Stimulated activated CD8-positive, alpha-beta memory T cell treated with anti-CD3 and anti-CD28 coated beads, Interleukin-7, amount 100 ng/mL, for 24 hours (primary cell): ENCODE data around the gene INSRR.

Experiments
- DNase-seq: peaks from one replicate; pipeline ENCODE4 v3.0.0-alpha.2; 2020; ENCODE audit warnings: low read depth

INSRR gene

DNA sequence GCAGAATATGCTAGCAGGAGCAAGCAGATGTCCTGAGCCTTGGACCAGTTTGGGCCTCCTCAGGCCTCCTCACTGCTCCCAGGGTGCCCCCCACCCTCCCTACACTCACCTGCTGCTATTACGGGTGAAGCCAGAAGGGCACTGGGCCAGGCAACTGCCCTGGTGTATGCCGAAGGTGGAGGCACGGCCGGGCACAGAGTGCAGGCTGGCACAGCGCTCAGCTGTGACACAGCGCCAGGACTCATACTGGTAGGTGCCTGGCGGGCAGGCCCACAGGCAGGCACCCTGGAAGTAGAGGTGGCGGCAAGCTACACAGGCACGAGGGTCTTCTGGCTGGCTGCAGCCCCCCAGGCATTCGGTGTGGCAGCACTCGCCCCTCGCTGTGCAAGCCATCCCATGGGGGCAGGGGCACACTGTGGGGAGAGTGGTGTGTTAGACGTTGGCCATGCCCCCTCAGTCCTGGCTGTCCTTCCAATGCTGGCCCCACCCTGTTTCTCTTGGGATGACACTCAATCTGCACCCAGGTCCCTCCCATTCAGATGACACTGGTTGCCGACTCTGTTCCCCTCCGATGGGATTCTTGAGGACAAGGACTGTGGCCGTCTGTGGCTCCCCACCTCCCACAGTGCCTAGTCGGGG is 7.0 kb downstream of the INSRR start:
- DNase-seq, result no peak

DNA sequence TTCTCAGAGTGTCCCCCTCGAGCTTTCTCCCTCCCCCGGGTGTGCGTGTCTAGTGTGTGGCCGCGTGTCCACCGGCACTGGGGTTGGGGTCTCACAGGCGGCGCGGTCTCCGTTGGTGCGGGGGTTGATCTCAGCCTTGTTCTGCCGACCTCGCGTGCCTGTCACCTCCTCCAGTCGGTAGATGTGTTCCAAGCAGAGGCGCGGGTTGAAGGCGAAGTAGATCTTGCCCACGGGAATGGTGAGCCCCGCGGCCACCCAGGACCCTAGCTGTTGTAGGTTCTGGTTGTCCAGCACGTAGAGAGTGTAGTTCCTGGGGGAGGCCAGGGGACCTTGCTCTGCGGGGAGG is 9.8 kb downstream of the INSRR start:
- no peak for DNase-seq

DNA sequence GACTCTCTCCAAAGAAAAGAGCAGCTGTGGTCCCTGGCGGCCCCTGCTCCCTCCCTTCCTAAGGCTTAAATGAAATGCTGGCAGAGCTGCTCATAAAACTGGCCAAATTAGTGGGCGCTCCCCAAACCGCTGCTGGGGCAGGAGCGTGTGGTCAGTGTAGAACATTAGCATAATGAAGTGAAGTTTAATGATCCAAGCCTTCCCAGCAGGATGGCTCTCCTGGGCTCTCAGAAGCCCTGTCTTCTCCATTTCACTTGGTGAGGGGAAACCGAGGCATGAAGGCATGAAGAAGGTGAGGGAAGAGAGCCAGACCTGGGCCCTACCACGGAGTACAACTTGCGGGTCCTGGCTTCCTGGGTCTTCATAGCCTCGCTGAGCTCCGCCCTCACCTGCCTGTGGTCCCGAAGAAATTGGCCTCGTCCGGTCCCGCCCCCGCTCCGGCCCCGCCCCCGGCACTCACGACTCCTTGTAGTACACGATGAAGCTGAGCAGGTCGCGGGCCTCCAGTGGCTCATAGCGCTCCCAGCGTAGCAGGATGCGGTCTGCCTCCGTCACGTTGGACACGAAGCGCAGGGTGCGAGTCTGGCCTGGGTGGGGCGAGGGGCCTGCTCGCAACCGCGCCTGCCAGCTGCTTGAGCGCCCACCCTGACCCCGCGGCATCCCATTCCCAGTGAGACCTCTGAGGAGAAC is 10.3 kb downstream of the INSRR start:
- peak; percentile 47 for DNase-seq

DNA sequence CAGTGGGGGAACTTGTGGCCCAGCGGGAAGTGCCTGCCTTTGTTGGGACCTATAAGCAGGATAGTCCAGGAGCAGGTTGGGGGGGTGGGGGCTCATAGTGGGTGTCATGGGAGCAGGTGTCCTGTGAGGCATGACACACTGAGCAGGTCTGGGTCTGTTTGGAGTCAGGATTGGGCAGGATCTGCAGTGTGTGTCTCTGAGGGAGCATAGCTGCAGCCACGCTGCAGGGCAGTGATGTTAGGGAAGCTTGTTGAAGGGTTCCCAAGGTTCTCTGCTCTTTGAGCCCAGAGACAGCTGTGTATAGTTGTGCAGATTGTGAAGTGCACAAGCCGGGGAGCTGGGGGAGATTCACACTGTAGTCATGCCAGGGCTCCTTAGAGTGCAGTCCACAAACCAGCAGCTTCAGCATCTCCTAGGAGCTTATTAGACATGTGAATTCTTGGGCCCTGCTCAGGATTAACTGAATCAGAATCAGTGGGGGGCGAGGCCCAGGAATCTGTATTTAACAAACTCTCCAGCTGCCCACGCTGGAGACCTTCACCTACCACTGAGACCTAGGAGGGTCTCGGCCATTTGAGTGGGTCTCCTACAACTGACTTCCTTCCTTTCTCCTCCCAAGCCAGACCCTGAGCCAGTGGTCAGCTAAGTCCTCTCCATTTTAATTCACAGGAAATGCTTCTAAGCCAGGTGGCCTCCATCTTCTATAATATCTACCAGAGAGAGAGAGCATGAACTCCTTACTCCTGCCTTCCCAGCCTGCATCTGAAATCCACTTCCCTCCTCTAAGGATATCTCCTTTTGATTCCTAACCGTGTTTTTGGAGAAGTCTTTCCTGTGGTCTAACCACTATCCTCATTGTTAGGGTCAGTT is 11.1 kb downstream of the INSRR start:
- no peak for DNase-seq

DNA sequence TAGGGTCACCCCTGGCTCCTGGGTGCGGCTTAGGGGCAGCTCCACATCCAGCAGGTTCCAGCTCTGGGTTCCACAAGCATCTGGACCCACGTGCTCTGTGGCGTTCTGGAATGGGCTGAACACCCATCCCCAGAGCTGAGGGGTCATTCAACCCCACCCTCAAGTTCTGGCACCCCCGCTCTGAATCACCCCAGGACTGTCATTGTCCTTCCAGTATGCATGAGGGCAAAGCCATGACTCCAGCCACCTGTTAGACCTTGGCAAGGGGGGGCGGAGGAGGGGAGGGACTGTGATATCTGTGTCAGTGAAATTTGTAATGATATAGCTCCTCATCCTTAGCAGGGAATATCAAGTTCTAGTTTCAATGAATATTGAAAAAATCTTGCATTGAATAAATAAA is 12.3 kb downstream of the INSRR start:
- no peak for DNase-seq

DNA sequence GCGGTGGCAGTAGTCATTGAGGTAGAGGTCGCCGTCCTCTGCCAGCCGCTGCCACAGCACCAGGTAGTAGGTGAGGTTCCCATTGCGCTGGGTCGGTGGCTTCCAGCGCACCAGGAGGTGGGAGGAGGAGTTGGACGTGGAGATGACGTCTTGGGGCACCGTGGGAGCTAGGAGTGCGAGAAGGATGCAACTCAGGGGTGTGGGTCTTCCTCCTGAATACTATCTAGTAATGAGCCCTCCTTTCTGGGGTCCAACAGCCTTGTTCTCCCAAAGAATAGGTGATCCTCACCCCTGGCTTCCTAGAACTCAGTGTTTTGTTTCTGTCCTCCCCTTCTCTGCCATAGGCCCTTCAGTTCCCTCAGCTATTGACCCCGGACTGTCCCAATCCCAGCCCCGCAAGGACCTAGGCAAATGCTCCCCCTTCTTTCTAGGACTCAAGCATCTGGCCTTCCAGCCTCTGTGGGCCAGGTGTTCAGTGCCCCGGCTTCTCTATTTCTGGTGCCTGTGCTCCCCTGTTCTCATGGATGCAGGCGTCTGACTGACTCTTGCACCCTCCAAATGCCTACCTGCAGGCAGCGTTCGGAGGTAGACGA is 12.9 kb downstream of the INSRR start:
- DNase-seq, result no peak

DNA sequence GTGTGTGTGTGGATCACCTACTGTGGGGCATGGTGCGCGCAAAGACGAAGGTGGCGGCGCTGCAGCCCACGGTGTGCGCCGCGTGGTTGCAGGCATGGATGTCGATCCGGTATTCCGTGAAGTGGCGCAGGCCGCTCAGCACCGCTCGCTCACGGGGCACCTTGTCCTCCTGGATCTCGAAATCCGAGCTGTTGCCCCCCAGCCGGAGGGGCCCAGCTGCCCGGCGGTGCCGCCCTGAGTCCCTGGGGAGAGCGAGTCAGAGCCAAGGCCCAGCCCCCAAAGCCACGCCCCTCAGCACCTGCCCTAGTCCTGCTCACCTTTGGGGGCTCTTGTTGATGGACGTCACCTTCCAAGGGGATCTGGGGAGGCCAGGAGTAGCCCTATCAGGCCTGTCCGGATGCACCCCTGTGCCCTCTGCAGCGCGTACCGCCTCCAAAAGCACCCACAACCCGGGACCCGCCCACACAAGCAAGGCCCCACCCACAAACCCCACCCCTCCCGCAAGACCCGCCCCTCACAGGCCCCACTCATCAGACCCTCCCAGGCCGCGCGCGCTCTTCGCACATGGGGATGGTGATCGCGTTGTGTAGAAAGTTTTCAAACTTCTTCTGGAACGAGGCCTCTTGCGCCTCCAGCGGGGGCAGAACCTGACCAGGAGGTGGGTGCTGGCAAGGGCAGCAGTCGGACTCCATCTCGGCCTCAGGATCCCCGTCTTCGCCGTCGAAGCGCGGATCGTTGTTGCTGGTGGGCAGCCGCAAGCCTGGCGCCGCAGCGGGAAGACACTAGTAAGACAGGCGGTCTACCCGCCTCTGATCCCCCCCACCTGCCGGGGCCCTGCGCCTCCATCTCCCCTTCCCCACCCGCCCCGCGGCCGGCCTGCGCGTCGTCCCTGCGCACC is 13.6 kb downstream of the INSRR start:
- no peak for DNase-seq

DNA sequence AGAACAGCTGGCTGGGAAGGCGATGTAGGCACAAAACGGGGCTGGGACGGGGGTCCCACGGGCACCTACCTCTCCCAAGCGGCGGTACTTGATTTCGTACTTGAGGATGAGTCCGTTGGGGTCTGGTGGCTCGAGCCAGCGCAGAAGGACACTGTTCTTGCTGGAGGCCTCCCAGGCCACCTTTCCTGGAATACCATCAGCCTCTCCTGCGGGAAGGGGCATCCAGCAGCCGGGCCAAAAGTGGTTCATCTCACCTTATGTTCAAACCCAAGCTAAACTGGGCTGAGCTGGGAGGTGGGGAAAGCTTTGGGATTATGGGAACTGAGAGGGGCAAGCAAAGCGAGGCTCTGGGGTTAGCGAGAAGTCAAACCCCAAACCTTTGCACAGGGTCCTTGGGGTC is 14.3 kb downstream of the INSRR start:
- DNase-seq, result no peak

DNA sequence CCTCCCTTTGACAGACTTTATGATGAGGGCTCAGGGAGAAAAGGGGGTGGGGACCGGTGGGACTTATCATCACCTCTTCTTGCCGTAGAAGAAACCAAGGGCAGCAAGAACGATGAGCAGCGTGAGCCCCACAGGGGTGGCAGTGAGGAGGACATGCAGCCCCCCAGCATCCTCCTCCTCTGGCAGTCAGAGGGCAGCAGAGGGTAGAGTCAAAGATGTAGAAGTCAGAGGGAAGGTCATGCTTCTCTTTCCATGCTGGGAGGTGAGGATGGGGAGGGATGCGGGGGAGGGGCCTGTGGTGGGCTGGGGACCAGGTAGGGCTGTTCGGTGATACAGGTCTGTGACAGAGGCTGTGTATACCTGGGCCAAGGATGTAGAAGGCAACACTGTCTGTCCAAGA is 14.8 kb downstream of the INSRR start:
- no peak for DNase-seq

DNA sequence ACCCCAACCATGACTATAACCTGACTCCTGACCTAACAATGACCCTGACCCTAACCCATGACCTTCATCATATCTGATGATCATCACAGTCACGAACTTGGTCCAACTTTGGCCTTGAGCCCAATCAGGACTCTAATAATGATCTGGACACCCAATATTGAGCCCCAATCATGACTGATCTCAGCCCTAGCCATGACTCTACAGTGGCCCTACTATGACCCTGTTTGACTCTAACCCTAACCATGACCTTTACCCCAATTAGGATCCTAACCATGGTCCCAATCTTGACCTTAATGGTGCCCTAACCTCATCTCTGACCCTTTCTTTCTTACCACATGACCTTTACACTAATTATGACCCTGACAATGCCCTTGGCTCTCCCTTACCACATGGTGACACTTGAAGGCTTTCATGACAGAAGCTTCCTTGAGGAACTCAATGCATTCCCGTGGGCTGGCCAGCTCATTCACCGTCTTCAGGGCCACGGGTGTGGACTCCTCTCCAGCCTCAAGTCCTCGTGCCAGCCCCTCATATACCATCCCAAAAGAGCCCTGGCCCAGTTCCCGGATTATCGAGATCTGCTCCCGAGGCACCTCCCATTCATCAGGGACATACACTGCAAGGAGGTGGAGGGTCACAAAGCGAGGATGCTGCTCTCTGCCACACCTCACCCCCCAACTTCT is 16.2 kb downstream of the INSRR start:
- DNase-seq, result no peak

DNA sequence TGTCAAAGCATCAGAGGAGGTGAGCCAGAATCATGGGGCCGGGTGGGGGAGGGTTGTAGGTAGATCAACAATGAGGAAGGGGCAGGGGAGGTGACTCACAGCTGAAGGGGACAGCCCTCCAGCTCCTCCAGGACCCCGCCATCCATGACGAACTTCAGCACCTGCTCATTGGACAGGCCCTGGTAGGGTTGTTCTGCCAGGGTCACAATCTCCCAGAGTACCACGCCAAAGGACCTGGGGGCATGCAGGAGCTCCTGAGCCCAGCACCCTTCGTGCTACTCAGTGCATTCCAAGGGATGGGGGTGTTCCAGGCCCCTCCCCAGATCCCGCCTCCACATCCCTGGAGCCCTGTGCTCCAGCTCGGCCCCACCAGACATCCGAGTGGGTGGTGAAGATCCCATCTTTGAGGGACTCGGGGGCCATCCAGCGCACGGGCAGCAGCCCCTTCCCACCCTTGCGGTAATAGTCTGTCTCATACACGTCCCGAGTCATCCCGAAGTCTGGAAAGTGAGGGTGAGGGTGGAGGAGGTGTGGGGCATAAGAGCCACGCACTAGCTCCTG is 17.5 kb downstream of the INSRR start:
- no peak for DNase-seq

DNA sequence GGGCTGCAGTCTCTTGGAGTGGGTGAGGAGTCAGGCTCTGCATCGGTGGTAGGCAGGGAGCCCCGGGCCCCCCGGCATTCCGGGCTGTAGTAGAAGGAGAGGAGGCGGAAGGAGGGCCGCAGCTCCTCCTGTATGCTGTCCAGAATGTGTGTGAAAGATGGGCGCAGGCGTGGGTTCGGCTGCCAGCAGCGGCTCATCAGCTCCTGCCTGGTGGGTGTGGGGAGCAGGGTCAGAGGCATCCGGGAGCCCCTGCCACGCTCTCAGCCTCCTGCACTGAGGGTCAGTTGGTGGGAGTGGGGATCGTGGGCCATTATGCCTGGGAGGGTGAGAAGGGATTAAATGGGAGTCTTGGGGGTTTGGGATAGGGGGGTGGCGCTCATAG is 18.0 kb downstream of the INSRR start:
- no peak for DNase-seq

DNA sequence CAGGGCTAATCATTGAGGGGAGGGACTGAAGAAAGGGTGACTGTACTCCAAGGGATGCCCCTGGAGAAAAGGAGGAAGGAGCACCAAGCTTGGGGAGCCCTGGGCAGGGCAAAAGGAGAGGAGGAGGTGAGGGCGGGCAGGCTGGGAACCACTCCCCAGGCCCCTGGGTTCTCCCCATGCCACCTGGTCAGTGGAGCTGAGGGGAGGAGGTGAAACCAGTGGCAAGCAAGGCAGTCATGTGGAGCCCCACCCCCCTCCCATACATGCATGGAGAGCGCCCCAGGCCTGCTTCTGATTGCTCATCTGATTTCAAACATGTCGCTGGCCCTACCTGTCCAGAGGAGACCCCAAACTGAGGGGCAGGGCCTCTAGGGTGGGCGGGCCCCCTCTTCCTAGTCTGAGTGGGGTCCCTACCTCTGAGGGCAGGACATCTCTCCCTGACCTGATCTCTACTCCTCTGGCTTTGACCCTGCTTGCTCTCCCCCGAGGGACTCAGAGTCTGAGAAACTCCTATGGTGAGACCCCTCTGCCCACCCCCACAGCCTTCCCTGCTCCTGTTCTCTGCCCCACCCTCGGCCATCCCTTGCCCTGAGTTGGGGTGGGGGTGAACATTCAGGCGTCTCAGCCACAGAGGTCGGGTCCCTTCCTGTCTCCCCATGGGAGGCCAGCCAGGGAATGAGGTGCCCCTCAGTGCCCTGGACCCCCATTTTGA is 18.6 kb downstream of the INSRR start:
- no peak for DNase-seq

DNA sequence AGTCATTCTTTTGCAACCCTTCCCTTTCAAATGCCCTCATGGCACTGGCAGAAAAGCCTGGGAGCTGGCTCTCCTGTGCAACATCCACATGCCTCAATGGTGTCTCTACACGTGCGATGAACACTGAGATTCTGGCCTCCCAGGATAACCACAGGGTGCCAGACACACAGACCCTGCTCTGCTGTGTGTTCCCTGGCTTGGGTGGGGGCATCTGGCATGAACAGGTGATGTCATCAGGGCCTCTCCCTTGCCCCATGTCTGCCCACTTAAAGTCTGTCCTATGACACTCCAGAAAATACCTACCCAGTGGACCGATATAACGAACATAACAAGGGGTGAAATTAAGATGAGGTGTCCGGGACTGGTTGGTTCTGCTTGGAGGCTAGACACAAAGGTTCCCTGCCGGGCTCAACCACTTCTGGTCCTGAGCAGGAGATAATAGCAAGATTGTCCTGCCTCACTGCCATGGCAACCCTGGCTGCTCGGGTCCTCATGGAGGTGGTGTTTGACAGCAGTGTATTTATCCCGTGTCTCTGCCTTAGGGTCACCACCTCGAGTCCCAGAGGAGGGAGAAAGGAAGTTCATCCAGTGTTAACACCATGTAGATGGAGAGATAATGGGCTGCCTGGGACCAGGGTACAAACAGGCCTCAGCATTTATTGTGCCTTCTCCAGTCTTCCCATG is 19.3 kb downstream of the INSRR start:
- DNase-seq, result no peak

DNA sequence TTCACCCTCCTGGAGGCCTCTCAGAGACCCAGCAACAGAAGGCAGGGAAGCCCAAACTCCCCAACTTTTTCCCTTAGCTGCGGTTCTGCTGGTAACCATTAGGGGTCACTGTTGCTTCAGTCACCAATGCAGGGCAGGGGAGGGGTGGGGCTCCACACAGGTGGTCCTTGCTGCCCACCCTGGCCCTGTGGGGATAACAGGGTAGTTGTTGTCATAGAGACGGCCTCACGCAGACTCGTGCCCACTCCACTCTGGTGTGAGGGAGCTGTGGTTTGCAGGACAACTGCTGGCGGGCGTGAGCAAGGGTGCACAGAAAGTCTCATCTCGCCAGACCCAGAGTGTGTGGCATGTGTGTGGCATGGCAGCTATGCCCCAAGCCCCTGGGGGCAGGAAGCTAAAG is 19.9 kb downstream of the INSRR start:
- no peak for DNase-seq

DNA sequence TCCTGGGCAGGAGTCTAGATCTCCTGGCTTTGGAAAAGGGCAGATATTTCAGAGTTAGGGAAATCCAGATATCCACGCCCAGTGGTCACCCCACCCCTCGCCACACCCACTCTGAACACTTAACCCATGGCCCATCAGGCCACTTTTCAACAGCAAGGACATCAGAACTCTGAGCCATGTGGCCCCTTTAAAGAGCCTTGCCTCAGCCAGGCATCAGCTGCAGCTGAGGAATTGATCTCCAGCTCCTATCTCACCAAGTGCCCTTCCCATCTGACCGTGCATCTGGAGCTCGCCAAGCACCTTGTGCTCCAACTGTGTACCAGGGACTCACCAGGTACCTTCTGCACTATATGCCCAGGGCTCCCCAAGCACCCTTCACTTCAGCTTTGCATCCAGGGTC is 22.0 kb downstream of the INSRR start:
- no peak for DNase-seq

DNA sequence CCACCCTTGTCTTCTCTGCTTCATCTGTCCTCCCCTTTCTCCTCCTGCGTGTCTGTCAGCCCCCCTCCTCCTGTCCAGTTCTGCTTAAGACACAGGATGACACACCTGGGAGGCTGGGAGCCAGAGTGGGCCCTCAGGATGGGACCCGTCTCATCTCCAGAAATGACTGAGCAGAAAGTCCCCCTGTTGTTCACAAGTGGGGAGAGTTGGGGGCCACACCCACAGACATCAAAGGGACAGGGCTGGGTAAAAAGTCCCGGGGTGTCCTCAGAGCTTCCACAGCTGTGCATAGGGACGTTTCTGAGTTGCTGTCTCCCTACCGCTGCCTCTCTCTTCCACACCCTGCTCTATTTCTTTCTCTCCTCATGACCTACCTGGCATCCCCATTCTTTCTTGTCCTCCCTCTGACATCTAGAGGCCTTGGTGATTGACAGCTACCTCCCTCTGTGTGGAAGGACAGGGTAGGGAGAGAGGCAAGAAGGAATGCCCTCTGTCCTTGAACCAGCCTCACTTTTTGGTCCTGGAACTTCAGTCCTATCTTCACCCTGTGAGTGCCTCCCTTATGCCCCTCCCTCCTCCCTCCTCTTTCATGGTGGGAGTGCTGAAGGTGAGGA is 22.8 kb downstream of the INSRR start:
- no peak for DNase-seq

DNA sequence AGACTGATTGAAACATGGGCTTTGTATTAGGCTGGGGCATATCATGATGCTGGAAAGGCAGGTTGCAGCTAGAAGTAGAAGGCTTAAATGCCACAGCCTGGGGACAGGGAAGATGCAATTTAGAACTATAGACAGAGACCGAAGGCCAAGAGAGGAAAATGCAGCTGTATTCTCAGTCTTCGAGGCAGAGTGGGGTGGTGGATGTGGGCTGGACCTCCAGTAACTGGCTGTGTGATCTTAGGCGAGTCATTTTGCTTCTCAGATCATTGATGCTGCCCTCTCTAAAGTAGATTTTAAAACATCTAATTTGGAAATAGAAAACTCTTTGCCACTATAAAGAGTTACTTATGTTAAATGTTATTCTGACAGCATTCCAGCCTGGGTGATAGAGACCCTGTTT is 24.6 kb downstream of the INSRR start:
- no peak for DNase-seq

DNA sequence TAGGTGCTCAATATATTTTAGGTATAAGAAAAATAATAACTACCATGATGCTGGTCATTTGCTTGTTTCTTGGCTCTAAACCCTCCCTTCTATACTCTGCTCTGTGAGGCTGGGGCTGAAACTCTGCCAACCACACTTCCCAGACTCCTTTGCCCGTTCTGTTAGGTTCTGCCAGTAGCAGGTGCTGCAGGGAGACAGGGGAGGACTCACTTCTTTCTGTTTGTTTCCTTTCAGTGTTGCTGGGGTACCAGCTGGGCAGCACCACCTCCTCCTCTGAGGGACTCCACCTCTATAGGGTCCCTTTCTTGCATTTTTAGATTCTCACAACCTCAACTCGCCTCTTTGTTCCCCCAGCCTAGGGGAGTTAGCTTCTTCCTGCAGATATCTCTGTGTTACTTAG is 25.3 kb downstream of the INSRR start:
- DNase-seq, result no peak
